ENCODE measurements around the gene TBC1D9B.

- TF ChIP-seq CTCF (IDR thresholded peaks at IDR 0.05), result no peak
- TF ChIP-seq POLR2A (IDR thresholded peaks at IDR 0.05), result no peak
These were observed 40.6 kb downstream of the TBC1D9B start for GRCh38 chr5:179867079-179867465.
